RPMI7951 (cell line): Measurements from ENCODE around the gene PCSK5. TPM values are rescaled to one million over a fixed set of nuclear protein-coding genes. Genes with fewer than 3 reads are reported as not detected.

ENCODE experiments used
- DNase-seq: peaks from one replicate; pipeline ENCODE4 v3.0.0-alpha.2; 2012; ENCODE audit warnings: low read depth
- total RNA-seq: library from RNA; depleted of rRNA; stranded (reverse); fragments of >200 nt; shearing (Covaris generic); gene quantifications from 2 replicates; pipeline ENCODE4 v1.2.3, GENCODE V29; 2014

The PCSK5 gene
- total RNA-seq, 1 experiment from 2014 or later = 0.36 TPM

- DNase-seq = no peak
Observed at GRCh38 chr9:76004526-76004925, 114.1 kb downstream of the PCSK5 start.

DNA sequence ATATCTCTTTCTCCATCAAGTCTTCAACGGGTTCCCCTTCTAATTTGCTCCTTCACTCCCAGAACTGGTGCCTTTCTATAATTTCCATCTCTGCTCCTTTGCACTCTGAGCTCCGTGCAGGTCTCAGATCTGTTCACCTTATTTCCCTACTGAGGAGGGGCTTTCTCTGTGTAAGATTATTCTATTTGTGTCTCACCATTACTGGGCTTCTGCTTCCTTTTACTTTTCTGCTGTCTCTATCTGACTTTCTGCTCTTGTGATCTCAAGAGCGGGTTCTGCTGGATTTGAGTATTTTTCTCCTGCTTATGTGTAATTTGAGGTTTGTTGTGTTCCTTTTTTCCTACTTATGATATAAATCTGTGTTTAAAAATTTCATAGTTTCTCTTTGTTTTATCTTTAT is 117.5 kb downstream of the PCSK5 start:
- no peak for DNase-seq

DNA sequence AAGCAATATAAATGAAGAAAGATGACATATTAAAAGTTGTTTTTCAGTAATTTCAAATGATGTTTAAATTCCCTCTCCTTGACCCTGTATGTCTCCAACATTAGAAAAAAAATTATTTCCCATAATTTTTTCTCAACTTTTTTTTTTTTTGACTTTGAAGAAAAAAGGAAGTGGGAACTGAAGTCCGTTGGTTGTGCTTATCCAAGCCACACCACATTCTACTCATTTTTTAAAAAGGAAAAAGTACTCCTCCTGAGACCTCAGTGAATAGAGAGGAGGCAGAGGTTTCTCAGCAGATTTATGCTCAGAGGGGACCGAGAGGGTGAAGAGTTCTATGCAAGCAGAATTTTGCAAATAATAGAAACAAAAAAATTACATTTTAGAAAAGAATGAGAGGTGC is 123.3 kb downstream of the PCSK5 start:
- DNase-seq = no peak

GRCh38 chr9:76018235-76018634 is 127.8 kb downstream of the PCSK5 start:
- DNase-seq = no peak

- DNase-seq = no peak
Observed at GRCh38 chr9:76018761-76019160, 128.3 kb downstream of the PCSK5 start.

DNA sequence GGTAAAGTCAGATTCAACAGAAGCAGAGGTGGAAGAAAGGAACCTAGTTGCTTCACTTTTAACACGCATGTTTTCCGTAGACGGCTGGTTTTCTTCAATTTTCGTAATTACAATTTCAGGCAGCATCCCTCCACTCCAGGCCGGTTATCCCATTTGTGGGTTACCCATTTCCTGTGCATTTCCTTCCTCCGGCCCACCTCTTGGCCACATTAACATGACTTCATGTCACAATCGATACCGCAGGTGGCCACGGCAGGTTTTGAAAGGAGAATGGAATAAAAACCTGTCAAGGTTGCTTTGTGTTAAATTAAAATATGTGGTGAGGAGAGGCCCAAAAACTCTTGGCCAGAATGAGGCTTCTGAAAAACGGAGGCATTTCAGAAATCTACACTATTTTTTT is 130.2 kb downstream of the PCSK5 start:
- DNase-seq = no peak

DNA sequence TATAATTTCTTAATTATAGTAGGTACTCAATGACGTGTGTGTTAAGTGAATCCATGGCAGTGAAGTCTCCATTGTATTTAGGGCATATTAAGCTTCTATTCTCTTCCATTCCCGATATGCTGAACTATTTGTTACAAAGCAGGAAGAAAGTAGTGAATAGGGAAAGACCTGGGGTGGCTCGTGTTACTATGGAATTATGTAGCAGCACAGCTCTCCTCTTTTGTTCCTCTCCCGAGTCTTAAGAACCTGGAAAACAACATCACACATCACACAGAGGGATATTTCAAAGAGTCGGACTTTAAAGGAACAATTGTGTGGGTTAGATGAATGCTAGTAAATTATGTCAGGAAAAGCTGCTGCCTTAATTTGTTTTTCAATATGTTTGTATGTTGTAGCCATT is 131.8 kb downstream of the PCSK5 start:
- no peak for DNase-seq

GRCh38 chr9:76023715-76024195 is 133.3 kb downstream of the PCSK5 start:
- no peak for DNase-seq

- DNase-seq = no peak
Observed at GRCh38 chr9:76025286-76025685, 134.8 kb downstream of the PCSK5 start.

GRCh38 chr9:76026796-76027195 is 136.3 kb downstream of the PCSK5 start:
- DNase-seq = no peak

DNA sequence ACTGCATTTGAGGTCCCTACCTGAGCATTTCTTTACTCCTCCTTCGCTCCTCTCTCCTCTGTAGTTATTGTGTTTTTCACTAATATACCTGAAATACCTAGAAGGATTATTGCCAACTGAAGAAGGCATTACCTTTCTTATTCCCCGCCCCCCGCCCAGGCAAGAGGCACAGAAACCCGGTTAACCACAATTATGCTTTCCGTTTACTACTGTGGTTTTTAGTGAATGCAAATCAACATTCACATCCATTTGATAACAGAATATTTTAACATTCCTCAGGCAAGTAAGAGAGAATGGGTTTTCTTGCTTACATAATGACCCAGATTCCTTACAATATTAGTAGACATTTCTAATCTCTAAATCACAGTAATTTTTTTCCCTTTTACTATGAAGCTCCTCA is 136.9 kb downstream of the PCSK5 start:
- DNase-seq = no peak

DNA sequence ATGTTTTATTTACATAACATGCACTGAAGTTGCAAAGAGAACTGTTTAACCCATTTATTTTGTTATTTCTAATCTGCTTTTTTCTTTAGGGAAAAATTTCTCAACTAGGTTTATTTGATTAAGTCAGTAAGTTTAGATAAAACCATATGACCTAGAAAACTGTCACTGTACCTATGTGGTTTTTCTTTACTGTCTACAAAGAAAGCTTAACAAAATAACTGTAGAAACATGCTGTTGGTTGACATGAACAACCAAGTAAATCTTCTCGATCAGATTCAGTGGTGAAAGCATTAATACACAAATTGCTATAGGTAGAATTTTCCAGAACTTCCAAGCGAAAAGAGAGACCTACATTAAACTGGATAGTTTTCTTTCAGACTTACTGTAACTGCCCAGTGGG is 137.4 kb downstream of the PCSK5 start:
- DNase-seq = no peak

- no peak for DNase-seq
Observed at GRCh38 chr9:76032038-76032796, 141.7 kb downstream of the PCSK5 start.

GRCh38 chr9:76032797-76033373 is 142.4 kb downstream of the PCSK5 start:
- no peak for DNase-seq

DNA sequence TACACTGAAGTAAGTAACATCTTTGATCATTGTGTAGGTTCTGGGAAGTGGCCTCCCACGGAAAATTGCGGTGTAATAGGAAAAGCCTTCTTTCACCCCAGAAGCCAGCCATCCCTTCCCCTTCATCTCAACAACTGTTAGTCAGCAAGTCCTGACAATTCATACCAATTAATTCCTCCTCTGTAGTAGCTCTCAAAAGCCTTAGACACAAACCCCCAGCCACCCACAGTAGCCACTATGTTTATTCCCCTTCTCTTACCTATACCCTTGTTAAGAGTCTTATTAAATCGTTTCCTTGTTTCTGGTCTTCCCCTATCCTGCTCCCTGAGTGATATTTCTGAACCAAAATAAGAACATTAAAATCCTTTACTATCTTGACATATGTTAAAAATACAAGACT is 143.6 kb downstream of the PCSK5 start:
- DNase-seq = no peak

DNA sequence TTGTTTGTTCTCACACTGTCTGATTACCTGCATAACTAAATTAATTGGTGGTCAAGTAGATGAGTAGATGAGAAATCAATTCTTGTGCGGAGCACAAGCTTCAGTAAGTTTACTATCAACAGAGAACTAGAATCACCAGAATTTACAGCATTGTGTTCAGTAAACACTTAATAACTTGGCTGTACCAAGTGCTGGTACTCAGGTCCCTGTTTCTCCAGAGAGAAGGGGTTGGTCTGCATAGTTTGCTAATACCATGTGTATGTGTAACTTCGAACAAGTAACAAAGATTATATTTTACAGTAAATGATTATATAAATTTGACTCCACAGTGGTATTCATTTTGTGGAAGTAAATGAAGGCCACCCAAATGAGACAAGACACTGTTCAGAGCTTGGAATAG is 146.3 kb downstream of the PCSK5 start:
- DNase-seq = no peak

DNA sequence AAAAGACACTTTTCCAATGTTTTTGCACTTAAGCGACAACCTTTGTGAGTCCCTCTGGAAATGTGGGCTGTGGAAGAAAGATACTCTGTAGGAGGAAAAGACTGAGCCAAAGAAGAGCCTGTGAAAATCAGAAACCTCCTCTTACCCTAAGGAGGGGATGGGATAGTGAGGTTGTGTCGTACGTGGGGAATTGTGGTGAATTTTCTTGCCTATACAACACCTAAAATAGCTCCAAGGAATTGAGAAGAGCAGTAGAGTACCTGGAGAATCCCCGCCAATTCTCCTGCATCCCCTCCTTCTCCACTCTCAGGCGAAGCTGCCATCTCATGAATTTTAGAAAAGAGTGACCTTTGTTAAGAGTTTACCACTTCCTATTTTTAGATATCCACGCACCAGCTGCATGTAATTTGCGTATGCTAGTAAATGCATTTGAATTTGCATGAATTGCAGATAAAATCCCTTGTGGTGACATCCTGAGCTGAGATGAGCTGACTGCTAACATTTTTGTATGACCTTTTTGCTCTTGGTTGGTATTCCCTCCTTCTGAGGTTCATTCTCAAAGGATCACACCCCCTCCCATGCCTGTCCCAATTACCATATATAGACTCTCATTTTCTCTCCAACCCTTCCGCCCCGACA is 147.2 kb downstream of the PCSK5 start:
- DNase-seq = no peak

GRCh38 chr9:76038431-76038830 is 148.0 kb downstream of the PCSK5 start:
- DNase-seq = no peak

DNA sequence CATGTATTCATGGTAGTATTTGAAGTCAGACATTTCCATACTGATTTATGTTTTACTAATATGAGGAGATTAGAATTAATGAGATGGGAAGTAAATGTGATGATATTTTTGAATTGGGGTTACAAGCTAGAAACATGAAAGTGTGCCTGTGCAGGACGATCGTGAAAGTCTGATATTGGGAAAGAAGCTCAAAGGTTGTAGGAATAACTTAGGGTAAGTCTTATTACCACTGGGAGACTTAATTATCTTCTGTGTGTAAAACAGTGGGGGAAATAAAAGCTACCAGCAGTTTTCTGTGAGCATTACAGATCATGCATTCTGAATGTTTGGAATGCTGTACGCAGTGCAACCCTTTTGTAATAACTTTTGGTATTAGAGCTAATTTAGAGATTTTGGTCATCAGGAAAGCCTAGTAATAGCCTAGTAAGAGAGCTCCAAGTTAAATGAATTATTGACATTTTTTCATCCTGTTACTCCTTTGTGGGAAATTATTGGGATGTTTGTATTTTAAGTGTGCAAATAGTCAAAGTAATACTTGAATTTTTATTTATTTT is 153.9 kb downstream of the PCSK5 start:
- no peak for DNase-seq

DNA sequence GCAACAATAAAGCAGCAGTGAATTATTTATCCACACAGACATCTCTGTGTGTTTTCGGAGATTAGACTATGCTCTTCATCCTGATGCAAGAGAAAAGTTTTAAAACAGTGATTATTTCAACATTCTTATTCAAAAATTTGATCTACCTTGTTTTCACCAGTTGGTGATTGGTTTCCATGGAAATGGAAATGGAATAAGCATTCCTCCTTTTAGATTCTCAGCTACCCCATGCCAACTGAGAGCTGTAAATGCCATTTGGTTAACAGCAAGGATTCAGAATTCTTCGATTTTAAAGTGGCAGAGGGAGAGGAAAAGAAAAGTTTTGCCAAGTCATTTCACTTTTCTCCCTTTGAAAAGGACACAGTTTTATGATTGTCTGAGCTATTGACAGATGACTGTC is 154.7 kb downstream of the PCSK5 start:
- DNase-seq = no peak

DNA sequence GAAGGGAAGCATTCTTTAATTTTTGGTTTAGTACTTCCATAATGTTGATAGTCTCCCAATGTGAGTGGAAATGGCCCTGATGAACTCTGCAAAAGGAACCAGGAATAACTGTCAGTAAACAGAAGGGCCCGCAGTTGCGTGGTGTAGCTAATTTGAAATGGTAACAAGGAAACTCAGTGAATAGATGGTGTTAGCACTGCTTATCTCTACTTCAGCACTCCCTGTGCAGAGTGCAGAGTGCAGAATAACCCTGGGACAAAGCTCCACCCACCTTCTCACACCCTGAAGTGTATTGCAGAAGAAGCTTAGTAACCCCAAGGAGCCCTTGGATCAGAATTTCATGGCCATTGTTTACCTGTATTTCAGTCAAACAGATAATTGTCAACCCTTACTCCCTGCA is 158.9 kb downstream of the PCSK5 start:
- DNase-seq = no peak

GRCh38 chr9:76067696-76068095 is 177.2 kb downstream of the PCSK5 start:
- no peak for DNase-seq

DNA sequence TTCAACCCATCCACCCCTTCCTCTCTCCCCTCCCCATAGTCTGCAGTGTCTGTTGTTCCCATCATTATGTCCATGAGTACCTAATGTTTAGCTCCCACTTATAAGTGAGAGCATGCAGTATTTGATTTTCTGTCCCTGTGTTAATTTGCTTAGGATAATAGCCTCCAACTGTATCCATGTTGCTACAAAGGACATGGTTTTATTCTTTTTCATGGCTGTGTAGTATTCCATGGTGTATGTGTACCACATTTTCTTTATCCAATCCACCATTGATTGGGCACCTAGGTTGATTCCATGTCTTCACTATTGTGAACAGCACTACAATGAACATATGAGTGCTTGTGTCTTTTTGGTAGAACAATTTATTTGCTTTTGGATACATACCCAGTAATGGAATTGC is 187.1 kb downstream of the PCSK5 start:
- no peak for DNase-seq
